SK-N-MC (cell line): ENCODE measurements around the gene WBP1.

Experiments
- DNase-seq: peaks from one replicate; pipeline ENCODE4 v3.0.0-alpha.2; 2011; ENCODE audit warnings: low read depth, low spot score
- H3K27ac ChIP-seq: fragments of 200-600 bp; sonication (generic); 2 replicates; pipeline ENCODE4 v1.5.1; 2016; ENCODE audit warnings: mixed run types
- H3K36me3 ChIP-seq: fragments of 200-600 bp; sonication (generic); 2 replicates; pipeline ENCODE4 v1.6.1; 2017; ENCODE audit warnings: antibody characterized with exemption, low read length, mixed read lengths; ENCODE audit not compliant: insufficient read depth
- H3K4me3 ChIP-seq: fragments of 200-600 bp; sonication (generic); 2 replicates; pipeline ENCODE4 v1.5.1; 2016
- H3K9ac ChIP-seq: fragments of 200-600 bp; sonication (generic); 2 replicates; pipeline ENCODE4 v1.8.0; 2017; ENCODE audit warnings: mixed run types, mixed read lengths; ENCODE audit not compliant: insufficient read length
- H3K9me3 ChIP-seq: fragments of 200-600 bp; sonication (generic); 2 replicates; pipeline ENCODE4 v1.6.1; 2017; ENCODE audit warnings: low read depth, mild to moderate bottlenecking, antibody characterized with exemption, low read length, moderate library complexity, mixed read lengths
- EZH2 ChIP-seq: fragments of 200-600 bp; sonication (generic); IDR thresholded peaks from one replicate; pipeline ENCODE4 v1.6.1; 2017; ENCODE audit warnings: antibody characterized with exemption
- FOXP2 ChIP-seq: optimal IDR thresholded peaks from 2 replicates; pipeline ENCODE3; 2011; ENCODE audit warnings: mild to moderate bottlenecking, moderate library complexity; ENCODE audit not compliant: insufficient read depth; ENCODE audit errors: extremely low read length, control extremely low read depth
- POLR2AphosphoS5 ChIP-seq: IDR thresholded peaks from 2 replicates; pipeline ENCODE4 v1.6.1; 2012; ENCODE audit warnings: mild to moderate bottlenecking, low read depth, low read length, borderline replicate concordance

The WBP1 gene

GRCh38 chr2:74424995-74425406 is 33.2 kb upstream of the WBP1 start:
- peaks cover 4% of the 10 kb centered on the region; the same call in 1 of the 2 replicates for H3K36me3 ChIP-seq
- no peak for DNase-seq
- H3K4me3 ChIP-seq, result no peak overlapping the region
- H3K9ac ChIP-seq, result no peak overlapping the region
- no peaks in the 10 kb centered on the region for H3K9me3 ChIP-seq
- H3K27ac ChIP-seq, result no peak overlapping the region
- TF ChIP-seq EZH2 (no peak), POLR2AphosphoS5 (no peak), FOXP2 (no peak)

GRCh38 chr2:74425523-74425922 is 32.7 kb upstream of the WBP1 start:
- Histone ChIP-seq H3K4me3 (no peak overlapping the region), H3K9ac (no peak overlapping the region), H3K36me3 (peaks cover 4% of the 10 kb centered on the region; the same call in 1 of the 2 replicates), H3K27ac (no peak overlapping the region), H3K9me3 (no peaks in the 10 kb centered on the region)
- TF ChIP-seq FOXP2, result no peak
- no peak for TF ChIP-seq EZH2
- TF ChIP-seq POLR2AphosphoS5, result no peak
- no peak for DNase-seq

- Histone ChIP-seq H3K27ac (no peak overlapping the region), H3K9ac (no peak overlapping the region), H3K36me3 (peaks cover 4% of the 10 kb centered on the region; the same call in 1 of the 2 replicates), H3K9me3 (no peaks in the 10 kb centered on the region), H3K4me3 (no peak overlapping the region)
- TF ChIP-seq POLR2AphosphoS5, result no peak
- TF ChIP-seq EZH2, result no peak
- no peak for TF ChIP-seq FOXP2
- DNase-seq, result no peak
Measured at GRCh38 chr2:74426181-74426758, 32.0 kb upstream of the WBP1 start.

DNA sequence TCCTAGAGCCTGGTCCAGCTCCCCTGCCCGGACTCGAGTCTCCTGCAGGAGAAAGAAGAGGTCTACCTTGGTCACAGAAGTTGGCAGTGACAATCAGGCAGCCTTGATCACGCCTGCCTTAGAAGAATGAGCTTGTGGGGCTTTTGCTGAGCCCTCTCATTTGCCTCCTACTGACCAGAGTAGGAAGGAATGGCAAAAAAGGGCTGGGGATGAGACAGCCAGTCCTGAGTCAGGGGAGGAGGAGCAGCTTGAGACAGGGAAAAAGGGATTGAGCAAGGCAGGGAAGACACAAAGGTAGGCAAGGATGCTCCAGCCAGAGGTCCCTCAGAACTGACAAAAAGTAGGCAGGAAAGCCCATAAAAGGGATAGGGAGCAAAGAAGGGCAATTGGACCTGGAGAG is 30.7 kb upstream of the WBP1 start:
- no peak for DNase-seq
- Histone ChIP-seq H3K36me3 (peaks cover 4% of the 10 kb centered on the region; the same call in 1 of the 2 replicates), H3K27ac (no peak overlapping the region), H3K9ac (no peak overlapping the region), H3K4me3 (no peak overlapping the region), H3K9me3 (no peaks in the 10 kb centered on the region)
- TF ChIP-seq FOXP2 (no peak), POLR2AphosphoS5 (no peak), EZH2 (no peak)

GRCh38 chr2:74428675-74429074 is 29.6 kb upstream of the WBP1 start:
- Histone ChIP-seq H3K9me3 (no peaks in the 10 kb centered on the region), H3K9ac (no peak overlapping the region), H3K4me3 (no peak overlapping the region), H3K36me3 (peaks cover 4% of the 10 kb centered on the region; the same call in 1 of the 2 replicates), H3K27ac (no peak overlapping the region)
- no peak for DNase-seq
- TF ChIP-seq POLR2AphosphoS5 (no peak), FOXP2 (no peak), EZH2 (no peak)

GRCh38 chr2:74429487-74430451 is 28.5 kb upstream of the WBP1 start:
- peaks cover 4% of the 10 kb centered on the region; the same call in 1 of the 2 replicates for H3K36me3 ChIP-seq
- no peak overlapping the region for H3K27ac ChIP-seq
- H3K9ac ChIP-seq, result no peak overlapping the region
- DNase-seq, result no peak
- no peaks in the 10 kb centered on the region for H3K9me3 ChIP-seq
- TF ChIP-seq EZH2, result no peak
- TF ChIP-seq FOXP2, result no peak
- no peak for TF ChIP-seq POLR2AphosphoS5
- no peak overlapping the region for H3K4me3 ChIP-seq

- DNase-seq, result no peak
- H3K36me3 ChIP-seq, result peaks cover 4% of the 10 kb centered on the region; the same call in 1 of the 2 replicates
- no peak overlapping the region for H3K4me3 ChIP-seq
- H3K9ac ChIP-seq, result no peak overlapping the region
- H3K9me3 ChIP-seq, result no peaks in the 10 kb centered on the region
- no peak for TF ChIP-seq FOXP2
- TF ChIP-seq POLR2AphosphoS5, result no peak
- TF ChIP-seq EZH2, result no peak
- H3K27ac ChIP-seq, result no peak overlapping the region
Measured at GRCh38 chr2:74430502-74430901, 27.7 kb upstream of the WBP1 start.

DNA sequence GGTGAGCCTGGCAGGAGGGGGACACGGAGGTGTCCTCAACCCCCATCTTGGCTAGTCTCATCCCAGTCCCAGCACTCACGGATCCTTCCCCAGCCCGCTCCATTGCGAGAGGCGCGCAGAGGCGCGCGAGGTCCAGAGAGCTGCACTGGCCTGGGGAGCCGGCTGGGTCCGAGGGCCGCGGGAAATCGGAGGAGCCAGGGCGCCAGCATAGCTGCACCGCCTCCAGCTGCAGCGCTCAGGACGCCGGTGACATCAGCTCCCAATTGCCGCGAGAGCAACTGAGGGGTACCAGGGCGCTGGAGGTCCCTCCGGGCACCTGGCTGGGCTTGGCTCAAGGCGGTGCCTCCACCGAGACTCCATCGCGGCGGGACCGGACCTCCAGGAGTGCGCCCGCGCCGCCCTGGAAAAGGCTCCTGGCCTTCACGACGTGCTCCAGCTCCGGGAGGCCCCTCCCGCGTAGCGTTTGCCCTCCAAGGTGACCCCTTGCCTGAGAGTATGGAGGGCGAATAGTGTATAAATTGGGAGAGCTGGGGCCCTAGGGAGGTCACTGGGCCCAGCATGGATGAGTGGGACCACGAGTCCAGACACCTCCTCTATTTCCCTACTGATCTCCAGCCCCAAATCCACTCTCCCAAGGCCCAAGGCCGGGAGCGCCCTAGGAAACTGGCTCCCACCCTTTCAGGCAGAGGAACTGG is 22.0 kb upstream of the WBP1 start:
- TF ChIP-seq FOXP2, result no peak
- no peak for TF ChIP-seq POLR2AphosphoS5
- TF ChIP-seq EZH2, result no peak
- no peaks in the 10 kb centered on the region for H3K36me3 ChIP-seq
- H3K9me3 ChIP-seq, result no peaks in the 10 kb centered on the region
- no peak for DNase-seq
- no peak overlapping the region for H3K9ac ChIP-seq
- H3K4me3 ChIP-seq, result no peak overlapping the region
- H3K27ac ChIP-seq, result no peak overlapping the region
